Frontal cortex (tissue), 4 donors: Measurements from ENCODE around the gene CCDC85C. TPM values are rescaled to one million over a fixed set of nuclear protein-coding genes. Genes with fewer than 3 reads are reported as not detected.
A peak's percentile ranks its signal among the peaks of the same experiment; 100 is the strongest.

ENCODE experiments used
- DNase-seq, 2 donors: peaks; one replicate each; pipeline ENCODE4 v3.0.0; 2012; ENCODE audit warnings: low spot score in 2 of 2
- FAIRE-seq: peaks from 2 replicates; lab custom pipeline; 2012; peaks lifted over from hg19 to GRCh38; lab: Jason Lieb, UNC
- total RNA-seq: library from RNA; depleted of rRNA; stranded (reverse); fragments of >200 nt; gene quantifications from one replicate; pipeline ENCODE4 v1.2.3, GENCODE V29; 2014
- donor health status: control.
- donor health status: control.
- donor health status: control.

The CCDC85C gene
- total RNA-seq, 1 donor from 2014 or later: 9.8 TPM

- FAIRE-seq (no peak), DNase-seq (no peak)
These were observed 55.0 kb downstream of the CCDC85C start for GRCh38 chr14:99548871-99549515.

GRCh38 chr14:99548255-99548654, 55.8 kb downstream of the CCDC85C start:
- FAIRE-seq (no peak), DNase-seq (no peak)

GRCh38 chr14:99546234-99546879, 57.6 kb downstream of the CCDC85C start:
- DNase-seq: no peak
- no peak for FAIRE-seq

- no peak for DNase-seq
- FAIRE-seq: no peak
These were observed 58.4 kb downstream of the CCDC85C start for GRCh38 chr14:99545586-99545985.

GRCh38 chr14:99544991-99545390, 59.0 kb downstream of the CCDC85C start:
- no peak for FAIRE-seq
- no peak for DNase-seq

- FAIRE-seq: no peak
- no peak for DNase-seq
These were observed 60.0 kb downstream of the CCDC85C start for GRCh38 chr14:99543985-99544384.

- DNase-seq: no peak
- FAIRE-seq: no peak
These were observed 60.6 kb downstream of the CCDC85C start for GRCh38 chr14:99543370-99543769.

- FAIRE-seq (no peak), DNase-seq (no peak)
These were observed 61.4 kb downstream of the CCDC85C start for GRCh38 chr14:99542566-99542965.

GRCh38 chr14:99541677-99542470, 62.1 kb downstream of the CCDC85C start:
- DNase-seq (no peak), FAIRE-seq (no peak)

- FAIRE-seq (no peak), DNase-seq (no peak)
These were observed 62.8 kb downstream of the CCDC85C start for GRCh38 chr14:99541211-99541610.

GRCh38 chr14:99540196-99541032, 63.6 kb downstream of the CCDC85C start:
- FAIRE-seq: no peak
- DNase-seq: no peak

- no peak for DNase-seq
- no peak for FAIRE-seq
These were observed 64.5 kb downstream of the CCDC85C start for GRCh38 chr14:99539491-99539890.

- no peak for DNase-seq
- no peak for FAIRE-seq
These were observed 65.3 kb downstream of the CCDC85C start for GRCh38 chr14:99538733-99539132.

GRCh38 chr14:99538275-99538674, 65.7 kb downstream of the CCDC85C start:
- no peak for DNase-seq
- no peak for FAIRE-seq

- FAIRE-seq: no peak
- no peak for DNase-seq
These were observed 66.6 kb downstream of the CCDC85C start for GRCh38 chr14:99537399-99537798.

GRCh38 chr14:99535908-99536778, 67.9 kb downstream of the CCDC85C start:
- FAIRE-seq (no peak), DNase-seq (no peak)

- DNase-seq (no peak), FAIRE-seq (no peak)
These were observed 68.6 kb downstream of the CCDC85C start for GRCh38 chr14:99535448-99535847.

- DNase-seq (peak in 1 of 2 donors; percentile 71), FAIRE-seq (no peak)
These were observed 69.1 kb downstream of the CCDC85C start for GRCh38 chr14:99534863-99535262.

- FAIRE-seq: no peak
These were observed 69.7 kb downstream of the CCDC85C start for GRCh38 chr14:99534333-99534732.

More at GRCh38 chr14:99534333-99534732, 69.7 kb downstream of the CCDC85C start:
- DNase-seq: no peak
